ENCODE results near the gene BAG5.
A peak's percentile ranks its signal among the peaks of the same experiment; 100 is the strongest.
"Not testable (repeated sequence)": the region's sequence is repeated elsewhere in the genome, so short reads cannot be mapped to it uniquely, and the experiment has no call there.

The BAG5 gene

GRCh38 chr14:103530831-103531230, 31.6 kb downstream of the BAG5 start:
- Histone ChIP-seq H3K27me3 (ENCODE audit: control insufficient read depth, insufficient read depth, low read length) (no peaks in the 10 kb centered on the region), H3K27ac (ENCODE audit: low read depth, low read length) (no peak overlapping the region), H3K9ac (ENCODE audit: low read depth, low read length) (no peak overlapping the region), H3K9me3 (ENCODE audit: control insufficient read depth, insufficient read depth, low read length) (no peaks in the 10 kb centered on the region), H3K4me3 (ENCODE audit: low read depth, low read length) (no peak overlapping the region), H3K36me3 (ENCODE audit: control insufficient read depth, insufficient read depth, low read length) (peaks cover 40% of the 10 kb centered on the region), H3K4me1 (ENCODE audit: control insufficient read depth, insufficient read depth, low read length) (peaks cover 8% of the 10 kb centered on the region; the same call in 1 of the 2 replicates)

DNA sequence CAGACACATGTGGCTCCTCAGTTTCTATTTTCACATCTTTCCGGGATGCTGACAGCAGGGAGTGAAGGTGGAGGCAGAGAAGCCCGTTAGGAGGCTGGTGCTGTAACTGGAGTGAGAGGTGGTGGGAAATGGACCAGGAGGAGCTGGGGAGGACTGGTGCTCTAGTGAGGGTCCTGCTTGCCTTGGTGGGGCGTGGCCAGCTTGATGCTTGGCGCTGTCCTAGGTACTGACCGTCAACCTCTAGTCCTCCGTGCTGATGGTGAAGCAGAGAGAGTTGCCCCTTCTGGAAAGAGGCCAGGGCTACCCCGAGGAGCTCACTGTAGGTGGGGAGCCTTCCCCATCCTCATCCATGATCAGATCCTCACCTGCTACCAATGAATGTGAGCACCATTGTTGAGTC, 32.1 kb downstream of the BAG5 start:
- no peak overlapping the region for H3K9ac ChIP-seq (ENCODE audit: low read depth, low read length)
- no peak overlapping the region for H3K27ac ChIP-seq (ENCODE audit: low read depth, low read length)
- H3K36me3 ChIP-seq (ENCODE audit: control insufficient read depth, insufficient read depth, low read length), result peaks cover 37% of the 10 kb centered on the region
- H3K4me1 ChIP-seq (ENCODE audit: control insufficient read depth, insufficient read depth, low read length), result peaks cover 8% of the 10 kb centered on the region; the same call in 1 of the 2 replicates
- no peak overlapping the region for H3K4me3 ChIP-seq (ENCODE audit: low read depth, low read length)
- no peaks in the 10 kb centered on the region for H3K27me3 ChIP-seq (ENCODE audit: control insufficient read depth, insufficient read depth, low read length)
- no peaks in the 10 kb centered on the region for H3K9me3 ChIP-seq (ENCODE audit: control insufficient read depth, insufficient read depth, low read length)

GRCh38 chr14:103529383-103530365, 32.8 kb downstream of the BAG5 start:
- peak overlapping the region; percentile 65 for H3K27ac ChIP-seq (ENCODE audit: low read depth, low read length)
- peaks cover 8% of the 10 kb centered on the region; the same call in 1 of the 2 replicates for H3K4me1 ChIP-seq (ENCODE audit: control insufficient read depth, insufficient read depth, low read length)
- peak overlapping the region; percentile 98 for H3K4me3 ChIP-seq (ENCODE audit: low read depth, low read length)
- H3K36me3 ChIP-seq (ENCODE audit: control insufficient read depth, insufficient read depth, low read length), result peaks cover 30% of the 10 kb centered on the region
- H3K9me3 ChIP-seq (ENCODE audit: control insufficient read depth, insufficient read depth, low read length), result no peaks in the 10 kb centered on the region
- peaks cover 3% of the 10 kb centered on the region; the same call in 1 of the 2 replicates for H3K27me3 ChIP-seq (ENCODE audit: control insufficient read depth, insufficient read depth, low read length)
- H3K9ac ChIP-seq (ENCODE audit: low read depth, low read length), result peak overlapping the region; percentile 82

DNA sequence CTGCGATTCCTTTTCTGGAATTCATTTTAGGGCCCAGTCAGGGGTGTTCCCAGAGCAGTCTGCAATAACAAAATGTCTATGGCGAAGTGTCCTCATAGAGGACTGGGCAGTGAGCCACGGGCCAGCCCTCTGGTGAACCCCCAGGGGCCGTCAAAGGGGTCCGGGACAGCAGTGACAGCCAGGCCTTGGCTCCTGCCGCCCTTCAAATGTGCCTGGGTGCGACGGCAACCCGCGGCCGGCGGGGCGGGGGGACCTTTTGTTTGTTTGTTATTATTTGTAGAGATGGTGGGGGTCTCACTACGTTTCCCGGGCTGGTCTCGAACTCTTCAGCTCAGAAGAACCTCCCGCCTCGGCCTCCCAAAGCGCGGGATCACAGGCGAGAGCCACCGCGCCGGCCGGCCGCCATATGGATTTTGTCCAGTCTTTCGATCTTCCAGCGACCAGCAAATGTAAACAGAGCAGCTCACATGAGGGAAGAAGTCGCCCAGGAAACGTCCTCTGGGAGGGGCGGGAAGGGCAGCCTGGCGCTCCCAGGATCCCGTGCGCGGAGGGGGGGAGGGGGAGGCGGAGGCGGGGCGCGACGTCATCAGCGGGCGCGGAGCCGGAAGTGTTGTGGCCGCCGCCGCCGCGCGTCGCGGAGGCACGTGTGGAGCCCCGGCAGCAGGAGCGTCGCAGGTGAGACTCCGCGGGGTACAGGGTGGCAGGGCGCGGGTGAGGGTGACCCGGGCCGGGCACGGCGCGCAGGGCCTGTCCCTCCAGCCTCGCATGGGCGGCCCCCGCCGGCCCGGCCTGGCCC, 33.7 kb downstream of the BAG5 start, which contains the start of gene TRMT61A:
Gene TRMT61A (plus strand): TSS at position 610 of the 796 bp plus-strand sequence. CDS start 783 bp downstream, outside the sequence.
- Histone ChIP-seq H3K36me3 (ENCODE audit: control insufficient read depth, insufficient read depth, low read length) (peaks cover 21% of the 10 kb centered on the region), H3K27me3 (ENCODE audit: control insufficient read depth, insufficient read depth, low read length) (peaks cover 11% of the 10 kb centered on the region), H3K4me1 (ENCODE audit: control insufficient read depth, insufficient read depth, low read length) (peaks cover 8% of the 10 kb centered on the region; the same call in 1 of the 2 replicates), H3K27ac (ENCODE audit: low read depth, low read length) (peak within 1 kb of the TSS; percentile 88), H3K9ac (ENCODE audit: low read depth, low read length) (peak within 1 kb of the TSS; percentile 82), H3K4me3 (ENCODE audit: low read depth, low read length) (peak within 1 kb of the TSS; percentile 98), H3K9me3 (ENCODE audit: control insufficient read depth, insufficient read depth, low read length) (no peaks in the 10 kb centered on the region)

GRCh38 chr14:103528146-103528586, 34.3 kb downstream of the BAG5 start:
- H3K4me3 ChIP-seq (ENCODE audit: low read depth, low read length), result peak overlapping the region; percentile 98
- peak overlapping the region; percentile 77 for H3K9ac ChIP-seq (ENCODE audit: low read depth, low read length)
- H3K36me3 ChIP-seq (ENCODE audit: control insufficient read depth, insufficient read depth, low read length), result peaks cover 16% of the 10 kb centered on the region
- H3K27me3 ChIP-seq (ENCODE audit: control insufficient read depth, insufficient read depth, low read length), result peaks cover 18% of the 10 kb centered on the region
- no peaks in the 10 kb centered on the region for H3K9me3 ChIP-seq (ENCODE audit: control insufficient read depth, insufficient read depth, low read length)
- peak overlapping the region; percentile 88 for H3K27ac ChIP-seq (ENCODE audit: low read depth, low read length)
- peaks cover 8% of the 10 kb centered on the region; the same call in 1 of the 2 replicates for H3K4me1 ChIP-seq (ENCODE audit: control insufficient read depth, insufficient read depth, low read length)

- H3K4me3 ChIP-seq (ENCODE audit: low read depth, low read length), result no peak overlapping the region
- H3K36me3 ChIP-seq (ENCODE audit: control insufficient read depth, insufficient read depth, low read length), result peaks cover 10% of the 10 kb centered on the region
- H3K27ac ChIP-seq (ENCODE audit: low read depth, low read length), result peak overlapping the region; percentile 88
- H3K9me3 ChIP-seq (ENCODE audit: control insufficient read depth, insufficient read depth, low read length), result no peaks in the 10 kb centered on the region
- no peak overlapping the region for H3K9ac ChIP-seq (ENCODE audit: low read depth, low read length)
- H3K4me1 ChIP-seq (ENCODE audit: control insufficient read depth, insufficient read depth, low read length), result peaks cover 8% of the 10 kb centered on the region; the same call in 1 of the 2 replicates
- H3K27me3 ChIP-seq (ENCODE audit: control insufficient read depth, insufficient read depth, low read length), result peaks cover 21% of the 10 kb centered on the region
These were observed 34.9 kb downstream of the BAG5 start for GRCh38 chr14:103527408-103528145.

GRCh38 chr14:103526914-103527248, 35.6 kb downstream of the BAG5 start:
- Histone ChIP-seq H3K4me3 (ENCODE audit: low read depth, low read length) (no peak overlapping the region), H3K27ac (ENCODE audit: low read depth, low read length) (no peak overlapping the region), H3K4me1 (ENCODE audit: control insufficient read depth, insufficient read depth, low read length) (peaks cover 8% of the 10 kb centered on the region; the same call in 1 of the 2 replicates), H3K9me3 (ENCODE audit: control insufficient read depth, insufficient read depth, low read length) (no peaks in the 10 kb centered on the region), H3K27me3 (ENCODE audit: control insufficient read depth, insufficient read depth, low read length) (peaks cover 21% of the 10 kb centered on the region), H3K9ac (ENCODE audit: low read depth, low read length) (no peak overlapping the region), H3K36me3 (ENCODE audit: control insufficient read depth, insufficient read depth, low read length) (0 out of 2 replicates have a peak, but pooled peaks cover 3% of the 10 kb centered on the region)

DNA sequence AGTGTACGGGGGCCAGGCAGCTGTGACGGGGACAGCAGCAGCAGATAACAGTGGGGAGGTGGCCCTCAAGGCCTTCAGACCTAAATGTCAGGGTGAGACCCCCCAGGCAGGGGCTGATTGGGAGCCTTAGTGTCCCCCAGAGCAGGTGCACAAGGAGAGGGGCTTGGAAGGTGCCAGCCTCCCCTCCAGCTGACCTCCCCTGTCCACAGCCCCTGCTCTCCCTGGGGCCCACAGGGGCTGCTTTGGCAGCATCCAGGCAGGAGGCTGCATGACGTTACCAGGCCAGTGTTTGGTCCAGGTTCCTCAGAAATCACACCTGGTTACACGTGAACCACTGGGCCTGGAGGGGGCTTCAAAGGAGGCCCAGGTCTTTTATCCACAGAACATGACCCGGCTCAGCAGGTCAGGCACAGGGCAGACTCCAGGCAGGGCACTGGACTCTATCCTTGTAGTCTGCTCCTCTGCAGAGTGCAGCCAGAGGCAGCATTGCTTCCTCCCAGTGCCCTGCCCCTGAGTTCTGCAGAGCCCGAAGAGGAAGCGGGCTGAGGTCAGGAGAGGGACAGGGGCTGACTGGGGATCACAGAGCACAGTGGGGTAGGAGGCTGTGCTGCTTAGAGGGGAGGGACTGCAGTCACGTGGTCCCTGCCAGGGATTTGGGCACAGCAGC, 36.1 kb downstream of the BAG5 start:
- peaks cover 8% of the 10 kb centered on the region; the same call in 1 of the 2 replicates for H3K4me1 ChIP-seq (ENCODE audit: control insufficient read depth, insufficient read depth, low read length)
- H3K27ac ChIP-seq (ENCODE audit: low read depth, low read length), result no peak overlapping the region
- H3K27me3 ChIP-seq (ENCODE audit: control insufficient read depth, insufficient read depth, low read length), result peaks cover 21% of the 10 kb centered on the region
- no peaks in the 10 kb centered on the region for H3K9me3 ChIP-seq (ENCODE audit: control insufficient read depth, insufficient read depth, low read length)
- H3K4me3 ChIP-seq (ENCODE audit: low read depth, low read length), result no peak overlapping the region
- H3K36me3 ChIP-seq (ENCODE audit: control insufficient read depth, insufficient read depth, low read length), result 0 out of 2 replicates have a peak, but pooled peaks cover 3% of the 10 kb centered on the region
- no peak overlapping the region for H3K9ac ChIP-seq (ENCODE audit: low read depth, low read length)

GRCh38 chr14:103525430-103526246, 36.8 kb downstream of the BAG5 start:
- H3K36me3 ChIP-seq (ENCODE audit: control insufficient read depth, insufficient read depth, low read length); H3K9me3 ChIP-seq (ENCODE audit: control insufficient read depth, insufficient read depth, low read length); H3K4me3 ChIP-seq (ENCODE audit: low read depth, low read length); H3K9ac ChIP-seq (ENCODE audit: low read depth, low read length); H3K4me1 ChIP-seq (ENCODE audit: control insufficient read depth, insufficient read depth, low read length): not testable (repeated sequence)
- Histone ChIP-seq H3K27me3 (ENCODE audit: control insufficient read depth, insufficient read depth, low read length) (peaks cover 21% of the 10 kb centered on the region), H3K27ac (ENCODE audit: low read depth, low read length) (peak overlapping the region; percentile 18)
